ENCODE data around the gene COL4A4.

GRCh38 chr2:227106845-227107759 is 56.9 kb downstream of the COL4A4 start:
- TF ChIP-seq TAF1 (IDR thresholded peaks at IDR 0.05; ENCODE audit: low read depth, low read length) = no peak
- no peak for TF ChIP-seq POLR2A (IDR thresholded peaks at IDR 0.05; ENCODE audit: low read depth, low read length)
- TF ChIP-seq POLR2AphosphoS5 (IDR thresholded peaks at IDR 0.05; ENCODE audit: low read depth, low read length) = no peak
- TF ChIP-seq SPI1 (IDR thresholded peaks at IDR 0.05; ENCODE audit: low read depth, low read length) = no peak
